ENCODE data around the gene HAUS5. TPM values are rescaled to one million over a fixed set of nuclear protein-coding genes. Genes with fewer than 3 reads are reported as not detected.

The HAUS5 gene
- total RNA-seq, 5 donors from 2014 or later (not counting 1 experiment from before 2014, with no cell fraction given): 25.5 to 34.1 (median 29.3) TPM

DNA sequence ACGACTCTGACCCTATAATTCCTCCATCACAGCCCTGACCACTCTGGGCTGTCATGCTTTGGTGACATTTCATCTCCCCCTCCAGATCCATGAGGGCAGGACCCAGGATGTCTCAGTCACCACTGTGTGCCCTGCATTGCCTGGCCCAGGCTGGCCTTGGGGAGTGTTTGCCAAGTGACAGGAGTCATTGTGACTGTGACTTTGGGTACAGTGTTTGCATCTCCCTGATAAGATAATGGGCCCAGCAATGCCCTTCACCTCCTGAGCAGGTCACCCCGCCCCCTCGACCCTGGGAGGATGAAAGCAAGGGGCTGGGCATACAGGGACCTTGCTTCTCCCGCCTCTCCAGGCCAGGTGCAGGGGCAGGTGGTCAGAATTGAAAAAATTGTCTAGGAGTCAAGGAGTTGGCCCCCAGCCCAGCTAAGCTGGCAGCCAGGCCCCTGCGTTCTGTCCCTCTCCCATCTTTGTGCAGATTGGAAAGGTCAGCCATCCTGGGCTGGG, 43.2 kb upstream of the HAUS5 start:
- 72% methylated on average over 4 of the region's 5 CpGs for WGBS (ENCODE audit: insufficient coverage)
- no peaks in the 10 kb centered on the region for H3K9me3 ChIP-seq
- no peaks in the 10 kb centered on the region for H3K4me1 ChIP-seq (ENCODE audit: control insufficient read depth in 1 of 2, extremely low read depth in 1 of 2, insufficient read depth in 2 of 2, low read length in 2 of 2)
- H3K36me3 ChIP-seq (ENCODE audit: control insufficient read depth in 2 of 2, extremely low read depth in 1 of 2, insufficient read depth in 1 of 2, low read length in 1 of 2): no peaks in the 10 kb centered on the region
- peaks cover 0 to 47% of the 10 kb centered on the region in 2 experiments for H3K27me3 ChIP-seq (replicated peaks in 1 of 2; ENCODE audit: control insufficient read depth in 2 of 2, extremely low read depth in 1 of 2, insufficient read depth in 2 of 2, low read length in 1 of 2)
- Mint-ChIP-seq H3K27me3 (peaks cover 20 to 44% of the 10 kb centered on the region in 2 donors), H3K27ac (no peak overlapping the region), H3K36me3 (no peaks in the 10 kb centered on the region), H3K4me1 (no peaks in the 10 kb centered on the region), H3K4me3 (no peak overlapping the region), H3K9me3 (no peaks in the 10 kb centered on the region)
- no peak overlapping the region for H3K4me3 ChIP-seq (ENCODE audit: control insufficient read depth in 1 of 2, extremely low read depth in 1 of 2, low read length in 1 of 2)
- no peak overlapping the region for H3K27ac ChIP-seq (ENCODE audit: low read length)
- ChIA-PET CTCF (interaction anchor here in 1 of 2 donors (0.5 kb wide), 1 partner anchor 23 kb away, joined by 8 read pairs; no protein-coding TSS in a partner anchor), POLR2A (no interaction called here)
- no peak for ATAC-seq (replicated peaks in 1 of 4)
- DNase-seq: no peak

DNA sequence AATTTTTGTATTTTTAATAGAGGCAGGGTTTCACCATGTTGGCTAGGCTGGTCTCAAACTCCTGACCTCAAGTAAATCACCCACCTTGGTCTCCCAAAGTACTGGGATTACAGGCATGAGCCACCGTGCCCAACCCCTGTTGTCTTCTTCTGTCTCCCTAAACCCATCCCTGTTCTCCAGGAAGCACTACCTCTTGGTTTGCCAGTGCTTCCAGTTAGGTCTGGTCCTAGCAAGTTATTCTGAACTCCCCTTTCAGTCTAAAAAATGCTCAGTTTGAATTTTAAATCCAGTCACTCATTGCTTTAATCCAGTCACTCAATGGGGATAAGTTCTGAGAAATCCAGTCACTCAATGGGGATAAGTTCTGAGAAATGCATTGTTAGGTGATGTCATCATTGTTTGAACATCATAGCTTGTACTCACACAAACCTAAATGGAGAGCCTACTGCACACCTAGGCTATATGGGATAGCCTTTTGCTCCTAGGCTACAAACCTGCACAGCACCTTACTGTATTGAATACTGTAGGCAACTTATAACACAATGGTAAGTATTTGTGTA, 41.0 kb upstream of the HAUS5 start:
- Mint-ChIP-seq H3K36me3 (peaks cover 9% of the 10 kb centered on the region), H3K27ac (no peak overlapping the region), H3K4me1 (no peaks in the 10 kb centered on the region), H3K27me3 (peaks cover 15 to 36% of the 10 kb centered on the region in 2 donors), H3K4me3 (no peak overlapping the region), H3K9me3 (peaks cover 10 to 19% (median 18%) of the 10 kb centered on the region in 3 donors)
- H3K4me1 ChIP-seq (ENCODE audit: control insufficient read depth in 1 of 2, extremely low read depth in 1 of 2, insufficient read depth in 2 of 2, low read length in 2 of 2): no peaks in the 10 kb centered on the region
- peaks cover 0 to 37% of the 10 kb centered on the region in 2 experiments for H3K27me3 ChIP-seq (replicated peaks in 1 of 2; ENCODE audit: control insufficient read depth in 2 of 2, extremely low read depth in 1 of 2, insufficient read depth in 2 of 2, low read length in 1 of 2)
- ChIA-PET POLR2A (interaction anchor here in 1 of 2 donors (0.6 kb wide), 1 partner anchor 20 kb away, joined by 4 read pairs; no protein-coding TSS in a partner anchor), CTCF (no interaction called here)
- H3K36me3 ChIP-seq (ENCODE audit: control insufficient read depth in 2 of 2, extremely low read depth in 1 of 2, insufficient read depth in 1 of 2, low read length in 1 of 2): no peaks in the 10 kb centered on the region
- DNase-seq (no peak), ATAC-seq (replicated peaks in 1 of 4) (no peak)
- no peak overlapping the region for H3K4me3 ChIP-seq (ENCODE audit: control insufficient read depth in 1 of 2, extremely low read depth in 1 of 2, low read length in 1 of 2)
- no peaks in the 10 kb centered on the region for H3K9me3 ChIP-seq
- no peak overlapping the region for H3K27ac ChIP-seq (ENCODE audit: low read length)
- 78% methylated on average over 1 of the region's 1 CpG for WGBS (ENCODE audit: insufficient coverage)

GRCh38 chr19:35577918-35578317, 34.6 kb upstream of the HAUS5 start:
- Histone ChIP-seq H3K36me3 (ENCODE audit: control insufficient read depth in 2 of 2, extremely low read depth in 1 of 2, insufficient read depth in 1 of 2, low read length in 1 of 2) (no peaks in the 10 kb centered on the region), H3K4me1 (ENCODE audit: control insufficient read depth in 1 of 2, extremely low read depth in 1 of 2, insufficient read depth in 2 of 2, low read length in 2 of 2) (no peaks in the 10 kb centered on the region), H3K27ac (ENCODE audit: low read length) (no peak overlapping the region), H3K27me3 (replicated peaks in 1 of 2; ENCODE audit: control insufficient read depth in 2 of 2, extremely low read depth in 1 of 2, insufficient read depth in 2 of 2, low read length in 1 of 2) (peaks cover 0 to 23% of the 10 kb centered on the region in 2 experiments), H3K9me3 (no peaks in the 10 kb centered on the region), H3K4me3 (ENCODE audit: control insufficient read depth in 1 of 2, extremely low read depth in 1 of 2, low read length in 1 of 2) (no peak overlapping the region)
- peaks cover 15% of the 10 kb centered on the region for H3K36me3 Mint-ChIP-seq
- no peaks in the 10 kb centered on the region for H3K4me1 Mint-ChIP-seq
- no peak overlapping the region for H3K27ac Mint-ChIP-seq
- no peak for DNase-seq
- WGBS (ENCODE audit: insufficient coverage): no CpG with 5 or more reads among the region's 1 CpG
- ChIA-PET POLR2A (no interaction called here), CTCF (no interaction called here)
- ATAC-seq (replicated peaks in 1 of 4): no peak
- no peak overlapping the region for H3K4me3 Mint-ChIP-seq
- peaks cover 16 to 24% of the 10 kb centered on the region in 2 donors for H3K27me3 Mint-ChIP-seq
- peaks cover 20 to 29% (median 25%) of the 10 kb centered on the region in 3 donors for H3K9me3 Mint-ChIP-seq

GRCh38 chr19:35578707-35579106, 33.8 kb upstream of the HAUS5 start:
- Histone ChIP-seq H3K4me3 (ENCODE audit: control insufficient read depth in 1 of 2, extremely low read depth in 1 of 2, low read length in 1 of 2) (no peak overlapping the region), H3K36me3 (ENCODE audit: control insufficient read depth in 2 of 2, extremely low read depth in 1 of 2, insufficient read depth in 1 of 2, low read length in 1 of 2) (no peaks in the 10 kb centered on the region), H3K9me3 (no peaks in the 10 kb centered on the region), H3K27me3 (replicated peaks in 1 of 2; ENCODE audit: control insufficient read depth in 2 of 2, extremely low read depth in 1 of 2, insufficient read depth in 2 of 2, low read length in 1 of 2) (peaks cover 0 to 26% of the 10 kb centered on the region in 2 experiments), H3K4me1 (ENCODE audit: control insufficient read depth in 1 of 2, extremely low read depth in 1 of 2, insufficient read depth in 2 of 2, low read length in 2 of 2) (no peaks in the 10 kb centered on the region), H3K27ac (ENCODE audit: low read length) (no peak overlapping the region)
- ChIA-PET CTCF (interaction anchor here in 1 of 2 donors (0.9 kb wide), 1 partner anchor 437 kb away, joined by 3 read pairs; no protein-coding TSS in a partner anchor), POLR2A (no interaction called here)
- Mint-ChIP-seq H3K9me3 (peaks cover 20 to 29% (median 25%) of the 10 kb centered on the region in 3 donors), H3K36me3 (peaks cover 15% of the 10 kb centered on the region), H3K27me3 (peaks cover 16 to 26% of the 10 kb centered on the region in 2 donors), H3K4me1 (no peaks in the 10 kb centered on the region), H3K4me3 (no peak overlapping the region), H3K27ac (no peak overlapping the region)
- ATAC-seq (replicated peaks in 1 of 4) (no peak), DNase-seq (no peak)
- WGBS (ENCODE audit: insufficient coverage): 86% methylated on average over 1 of the region's 7 CpGs

- POLR2A ChIA-PET: no interaction called here
- H3K4me1 Mint-ChIP-seq: no peaks in the 10 kb centered on the region
- no peak overlapping the region for H3K4me3 Mint-ChIP-seq
- no CpG with 5 or more reads among the region's 1 CpG for WGBS (ENCODE audit: insufficient coverage)
- ATAC-seq (replicated peaks in 1 of 4) (no peak), DNase-seq (no peak)
- peaks cover 19 to 29% of the 10 kb centered on the region in 2 donors for H3K27me3 Mint-ChIP-seq
- H3K9me3 ChIP-seq: no peaks in the 10 kb centered on the region
- no peak overlapping the region for H3K4me3 ChIP-seq (ENCODE audit: control insufficient read depth in 1 of 2, extremely low read depth in 1 of 2, low read length in 1 of 2)
- CTCF ChIA-PET: interaction anchor here in 1 of 2 donors (0.7 kb wide), 1 partner anchor 744 kb away, joined by 3 read pairs; no protein-coding TSS in a partner anchor
- peaks cover 0 to 34% of the 10 kb centered on the region in 2 experiments for H3K27me3 ChIP-seq (replicated peaks in 1 of 2; ENCODE audit: control insufficient read depth in 2 of 2, extremely low read depth in 1 of 2, insufficient read depth in 2 of 2, low read length in 1 of 2)
- H3K27ac Mint-ChIP-seq: no peak overlapping the region
- no peaks in the 10 kb centered on the region for H3K4me1 ChIP-seq (ENCODE audit: control insufficient read depth in 1 of 2, extremely low read depth in 1 of 2, insufficient read depth in 2 of 2, low read length in 2 of 2)
- H3K27ac ChIP-seq (ENCODE audit: low read length): no peak overlapping the region
- H3K9me3 Mint-ChIP-seq: peaks cover 0 to 2% (median 1%) of the 10 kb centered on the region in 3 donors
- H3K36me3 Mint-ChIP-seq: no peaks in the 10 kb centered on the region
- H3K36me3 ChIP-seq (ENCODE audit: control insufficient read depth in 2 of 2, extremely low read depth in 1 of 2, insufficient read depth in 1 of 2, low read length in 1 of 2): no peaks in the 10 kb centered on the region
These were observed 29.8 kb upstream of the HAUS5 start for GRCh38 chr19:35582760-35583159.

- Histone ChIP-seq H3K9me3 (no peaks in the 10 kb centered on the region), H3K27me3 (replicated peaks in 1 of 2; ENCODE audit: control insufficient read depth in 2 of 2, extremely low read depth in 1 of 2, insufficient read depth in 2 of 2, low read length in 1 of 2) (peaks cover 0 to 29% of the 10 kb centered on the region in 2 experiments), H3K36me3 (ENCODE audit: control insufficient read depth in 2 of 2, extremely low read depth in 1 of 2, insufficient read depth in 1 of 2, low read length in 1 of 2) (no peaks in the 10 kb centered on the region), H3K4me1 (ENCODE audit: control insufficient read depth in 1 of 2, extremely low read depth in 1 of 2, insufficient read depth in 2 of 2, low read length in 2 of 2) (no peaks in the 10 kb centered on the region), H3K27ac (ENCODE audit: low read length) (no peak within 1 kb of the TSS), H3K4me3 (ENCODE audit: control insufficient read depth in 1 of 2, extremely low read depth in 1 of 2, low read length in 1 of 2) (no peak within 1 kb of the TSS)
- 78% methylated on average over 4 of the region's 16 CpGs for WGBS (ENCODE audit: insufficient coverage)
- H3K9me3 Mint-ChIP-seq: no peaks in the 10 kb centered on the region
- ATAC-seq (replicated peaks in 1 of 4) (peak in 1 of 4 experiments; percentile 62), DNase-seq (peak in 3 of 35 experiments; percentile 4 to 29 (median 10))
- ChIA-PET POLR2A (no interaction called here), CTCF (interaction anchor here in 1 of 2 donors (0.6 kb wide), 1 partner anchor 203 kb away, joined by 3 read pairs; no protein-coding TSS in a partner anchor)
- H3K36me3 Mint-ChIP-seq: no peaks in the 10 kb centered on the region
- no peak within 1 kb of the TSS for H3K4me3 Mint-ChIP-seq
- H3K27ac Mint-ChIP-seq: no peak within 1 kb of the TSS
- peaks cover 13 to 23% of the 10 kb centered on the region in 2 donors for H3K27me3 Mint-ChIP-seq
- H3K4me1 Mint-ChIP-seq: no peaks in the 10 kb centered on the region
These were observed 26.7 kb upstream of the HAUS5 start, which contains the start of gene PMIS2 for GRCh38 chr19:35585848-35586247. Gene PMIS2, plus strand, starts transcription at chr19:35586173. Its CDS starts 87 bp downstream, at chr19:35586260.
